Cardiac fibroblast (primary cell): ENCODE results near the gene LEP.

Source experiments
- DNase-seq, 2 donors: peaks; one replicate each; pipeline versions ENCODE4 v3.0.0 to v3.0.0-alpha.2; 2010; ENCODE audit warnings: low read depth in 2 of 2
- H3K4me3 ChIP-seq, 2 donors: replicated peaks in 1 of 2; 1 replicate in 1 of 2; 2 replicates in 1 of 2; pipeline ENCODE4 v1.5.1; 2011; ENCODE audit warnings: low read depth in 2 of 2, low read length in 2 of 2, mild to moderate bottlenecking in 2 of 2, moderate library complexity in 1 of 2
- CTCF ChIP-seq: IDR thresholded peaks from one replicate; pipeline ENCODE4 v1.5.1; 2011; ENCODE audit warnings: low read depth, mild to moderate bottlenecking, low read length, inconsistent platforms

LEP gene

DNA sequence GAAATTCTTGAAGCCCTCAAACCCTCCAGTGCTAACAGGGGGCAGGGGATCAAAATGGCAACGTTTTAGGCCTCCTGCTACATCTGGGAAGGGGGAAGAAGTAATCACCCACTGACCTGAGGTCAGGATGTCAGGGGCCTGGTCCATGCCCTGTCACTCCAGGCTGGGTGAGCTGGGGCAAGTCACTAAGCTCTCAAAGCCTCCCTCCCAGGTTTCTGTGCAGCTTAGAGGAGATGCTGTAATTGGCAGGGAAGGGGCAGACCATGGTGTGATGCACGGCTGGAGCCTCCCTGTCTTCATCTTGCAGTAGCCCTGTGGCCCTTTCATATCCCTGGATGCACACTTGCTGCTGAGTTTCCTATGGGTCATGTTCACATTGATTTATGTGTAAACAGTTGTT, 27.2 kb downstream of the LEP start:
- DNase-seq, result no peak
- no peak overlapping the region for H3K4me3 ChIP-seq
- TF ChIP-seq CTCF, result no peak

GRCh38 chr7:128270826-128271272, 29.8 kb downstream of the LEP start:
- peak; percentile 13 for TF ChIP-seq CTCF
- DNase-seq, result no peak
- H3K4me3 ChIP-seq, result no peak overlapping the region

GRCh38 chr7:128271471-128271941, 30.4 kb downstream of the LEP start:
- peak overlapping the region; percentile 33 to 37 for H3K4me3 ChIP-seq
- no peak for TF ChIP-seq CTCF
- DNase-seq, result no peak

DNA sequence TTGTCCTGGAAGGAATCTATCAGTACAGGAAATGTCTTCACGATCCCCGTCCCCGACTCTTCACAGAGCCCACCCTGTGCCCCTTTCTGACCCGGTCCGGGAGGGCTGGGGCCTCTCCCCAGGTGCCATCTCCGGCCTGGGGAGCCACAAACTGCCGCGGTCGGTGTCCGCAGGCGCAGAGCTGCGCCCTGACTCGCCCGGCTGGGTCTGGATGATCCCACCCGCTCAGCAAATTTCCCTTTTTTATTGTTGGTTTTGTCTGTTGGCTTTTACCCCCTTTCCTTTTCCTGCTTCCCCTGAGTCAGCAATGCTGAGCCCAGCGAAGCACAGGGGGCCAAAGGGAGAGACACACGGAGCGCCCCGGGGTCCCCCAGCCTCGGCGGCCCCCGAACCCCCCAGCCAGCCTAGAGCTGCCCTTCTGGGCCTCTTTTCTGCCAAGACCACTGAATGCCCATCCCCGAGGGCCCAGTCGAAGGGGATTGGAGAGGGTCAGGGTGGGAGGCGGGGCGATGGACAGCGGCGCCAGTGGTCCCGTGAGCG, 30.9 kb downstream of the LEP start:
- no peak for DNase-seq
- H3K4me3 ChIP-seq, result peak overlapping the region in 1 of 2 donors; percentile 33
- TF ChIP-seq CTCF, result no peak

DNA sequence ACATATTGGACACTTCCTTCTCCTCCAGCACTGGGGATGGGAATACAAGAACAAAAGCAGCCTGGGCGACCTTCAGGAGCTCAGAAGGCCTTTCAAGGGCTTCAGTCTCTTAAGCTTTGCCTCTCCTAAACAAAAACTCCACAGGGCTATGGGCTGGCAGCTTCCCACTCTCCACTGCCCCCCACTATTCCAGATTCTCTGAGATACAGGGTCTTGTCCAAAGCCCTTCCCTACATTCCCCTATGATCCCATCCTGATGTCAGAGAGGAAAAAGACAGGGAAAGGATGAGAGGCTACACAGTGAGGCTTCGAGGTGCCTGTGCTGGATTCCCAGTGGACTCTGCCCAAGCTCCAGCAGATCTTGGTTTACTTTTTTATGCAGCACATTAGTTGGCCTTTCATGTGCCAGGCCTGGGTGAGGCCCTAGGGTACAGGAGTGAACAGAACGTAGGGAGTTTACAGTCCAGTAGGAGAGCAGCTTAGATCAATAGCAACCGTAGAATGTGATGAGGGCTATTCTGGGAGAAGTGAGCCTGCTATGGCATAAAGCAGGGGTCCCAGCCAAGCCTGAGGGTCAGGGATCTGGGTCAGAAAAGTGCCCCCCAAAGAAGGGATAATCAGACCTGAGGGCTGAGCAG, 33.3 kb downstream of the LEP start:
- DNase-seq, result no peak
- H3K4me3 ChIP-seq, result no peak overlapping the region
- no peak for TF ChIP-seq CTCF

DNA sequence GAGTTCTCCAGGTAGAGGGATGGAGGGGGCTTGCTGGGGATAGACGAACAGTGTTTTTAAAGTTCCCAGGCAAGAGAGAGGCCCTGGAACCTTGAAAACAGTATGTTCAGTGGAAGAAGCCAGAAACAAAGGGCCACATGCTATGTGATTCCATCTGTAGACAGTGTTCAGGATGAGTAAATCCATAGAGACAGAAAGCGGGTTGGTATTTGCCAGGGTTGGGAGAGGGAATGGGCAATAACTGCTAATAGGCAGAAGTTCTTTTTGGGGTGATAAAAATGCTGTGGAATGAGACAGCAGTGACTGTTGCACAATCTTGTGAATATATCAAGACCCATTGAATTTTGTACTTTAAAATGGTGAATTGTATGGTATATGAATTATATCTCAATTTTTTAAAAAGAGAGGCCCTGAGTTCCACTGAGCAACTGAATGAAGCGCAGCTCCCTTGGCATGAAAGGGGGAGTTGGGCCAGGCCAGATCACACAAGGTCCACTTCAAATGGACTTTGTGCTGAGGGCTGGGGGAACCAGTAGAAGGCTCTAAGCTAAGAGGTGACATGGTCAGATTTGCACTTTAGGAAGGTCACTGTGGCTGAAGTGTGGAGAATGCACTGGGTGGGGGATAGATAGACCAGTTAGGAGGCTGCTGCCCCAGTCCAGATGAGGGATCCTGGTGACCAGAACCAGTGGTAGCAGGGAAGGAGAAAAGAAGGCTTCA, 34.0 kb downstream of the LEP start:
- TF ChIP-seq CTCF, result no peak
- DNase-seq, result no peak
- H3K4me3 ChIP-seq, result no peak overlapping the region
